AG04450 (cell line): ENCODE measurements around the gene PRKAR2B. TPM values are rescaled to one million over a fixed set of nuclear protein-coding genes. Genes with fewer than 3 reads are reported as not detected.

Experiments
- CTCF ChIA-PET: fragments of 300-600, 350-600 bp; formaldehyde crosslinking; extraction: SDS; loops from one replicate; lab custom pipeline; 2022; ENCODE audit warnings: antibody characterized with exemption, inconsistent platforms; lab: Charles Lee
- POLR2A ChIA-PET: fragments of 350-600 bp; formaldehyde crosslinking; extraction: SDS; loops from one replicate; lab custom pipeline; 2021; ENCODE audit warnings: antibody characterized with exemption, inconsistent platforms; lab: Yijun Ruan, JAX
- DNase-seq: peaks from one replicate; pipeline ENCODE4 v3.0.0-alpha.2; 2011; ENCODE audit warnings: low read depth, low spot score
- H3K27ac ChIP-seq: one replicate; pipeline ENCODE4 v1.5.1; 2012; ENCODE audit warnings: low read depth, low read length, control low read depth
- H3K27me3 ChIP-seq: one replicate; pipeline ENCODE4 v1.6.0; 2012; ENCODE audit warnings: low read length; ENCODE audit not compliant: control insufficient read depth, insufficient read depth
- H3K4me3 ChIP-seq: 2 replicates; pipeline ENCODE4 v1.5.1; 2011; ENCODE audit warnings: mild to moderate bottlenecking, low read depth, low read length, control low read depth
- H3K9me3 ChIP-seq: 2 replicates; pipeline ENCODE4 v1.5.1; 2012; ENCODE audit warnings: low read length; ENCODE audit not compliant: control insufficient read depth, insufficient read depth
- CTCF ChIP-seq: IDR thresholded peaks from 2 replicates; pipeline ENCODE4 v1.5.1; 2011; ENCODE audit warnings: low read depth, low read length, control low read depth, inconsistent platforms
- polyA plus RNA-seq: library from polyadenylated mRNA; depleted of rRNA; stranded (reverse); fragments of >200 nt; gene quantifications from 2 replicates; pipeline ENCODE4 v1.2.3, GENCODE V29; 2011

The PRKAR2B gene
- polyA plus RNA-seq, 1 experiment: 13.0 TPM

- Histone ChIP-seq H3K9me3 (no peaks in the 10 kb centered on the region), H3K27me3 (no peaks in the 10 kb centered on the region), H3K27ac (no peak overlapping the region), H3K4me3 (no peak overlapping the region)
- CTCF ChIA-PET: interaction anchor here (1.3 to 2.0 kb wide), 3 partner anchors 13 to 234 kb away, joined by 3 to 6 read pairs (median 4); partner anchors contain the start of gene HBP1
- no peak for DNase-seq
- TF ChIP-seq CTCF: no peak
- POLR2A ChIA-PET: interaction anchor here (0.5 to 2.6 kb wide), 3 partner anchors 12 to 349 kb away, joined by 3 to 44 read pairs (median 7); partner anchors contain the start of gene HBP1
Observed at GRCh38 chr7:107181172-107181571, 136.7 kb downstream of the PRKAR2B start.

- CTCF ChIA-PET: interaction anchor here (0.5 to 1.1 kb wide), 4 partner anchors 37 to 647 kb away, joined by 3 to 5 read pairs (median 3); no protein-coding TSS in a partner anchor
- POLR2A ChIA-PET: interaction anchor here (0.7 to 2.1 kb wide), 3 partner anchors 17 to 940 kb away, joined by 3 to 29 read pairs (median 6); partner anchors contain the start of gene HBP1
Observed at GRCh38 chr7:107185716-107186115, 141.2 kb downstream of the PRKAR2B start.

GRCh38 chr7:107186240-107186639, 141.7 kb downstream of the PRKAR2B start:
- no peak for TF ChIP-seq CTCF
- H3K27ac ChIP-seq: no peak overlapping the region
- H3K4me3 ChIP-seq: no peak overlapping the region
- CTCF ChIA-PET: interaction anchor here (0.5 to 1.1 kb wide), 3 partner anchors 38 to 240 kb away, joined by 3 to 5 read pairs (median 3); no protein-coding TSS in a partner anchor
- H3K9me3 ChIP-seq: no peaks in the 10 kb centered on the region
- H3K27me3 ChIP-seq: no peaks in the 10 kb centered on the region
- no peak for DNase-seq
- POLR2A ChIA-PET: interaction anchor here (0.7 to 2.1 kb wide), 3 partner anchors 18 to 939 kb away, joined by 3 to 29 read pairs (median 6); partner anchors contain the start of gene HBP1

More at GRCh38 chr7:107185716-107186115, 141.2 kb downstream of the PRKAR2B start:
- H3K9me3 ChIP-seq: no peaks in the 10 kb centered on the region
- H3K4me3 ChIP-seq: no peak overlapping the region
- H3K27ac ChIP-seq: no peak overlapping the region
- no peaks in the 10 kb centered on the region for H3K27me3 ChIP-seq
- peak; percentile 48 for DNase-seq
- TF ChIP-seq CTCF: no peak

- Histone ChIP-seq H3K4me3 (no peak overlapping the region), H3K27ac (no peak overlapping the region), H3K27me3 (no peaks in the 10 kb centered on the region), H3K9me3 (no peaks in the 10 kb centered on the region)
- ChIA-PET POLR2A (interaction anchor here (1.1 kb wide), 1 partner anchor 19 kb away, joined by 4 read pairs; the partner anchor contains the start of gene HBP1), CTCF (interaction anchor here (1.3 kb wide), 1 partner anchor 241 kb away, joined by 3 read pairs; no protein-coding TSS in a partner anchor)
- no peak for TF ChIP-seq CTCF
- DNase-seq: no peak
Observed at GRCh38 chr7:107187774-107188173, 143.3 kb downstream of the PRKAR2B start.

- TF ChIP-seq CTCF: no peak
- Histone ChIP-seq H3K27ac (no peak overlapping the region), H3K4me3 (no peak overlapping the region), H3K27me3 (no peaks in the 10 kb centered on the region), H3K9me3 (no peaks in the 10 kb centered on the region)
- POLR2A ChIA-PET: no interaction called here
- CTCF ChIA-PET: interaction anchor here (0.8 kb wide), 1 partner anchor 23 kb away, joined by 5 read pairs; no protein-coding TSS in a partner anchor
- no peak for DNase-seq
Observed at GRCh38 chr7:107190090-107190489, 145.6 kb downstream of the PRKAR2B start.
